NCI-H2227 (cell line): ENCODE data around the gene ALDH1L1.

Experiments
- DNase-seq: peaks from one replicate; lab custom pipeline; 2025; ENCODE audit not compliant: unreplicated experiment; lab: John Stamatoyannopoulos, UW

Gene ALDH1L1

GRCh38 chr3:126057501-126057819, 122.9 kb downstream of the ALDH1L1 start:
- DNase-seq: no peak

- no peak for DNase-seq
Observed at GRCh38 chr3:126056681-126057500, 123.5 kb downstream of the ALDH1L1 start.

- DNase-seq: no peak
Observed at GRCh38 chr3:126056088-126056487, 124.3 kb downstream of the ALDH1L1 start.

GRCh38 chr3:126054870-126055269, 125.5 kb downstream of the ALDH1L1 start:
- no peak for DNase-seq

GRCh38 chr3:126053949-126054569, 126.3 kb downstream of the ALDH1L1 start:
- DNase-seq: no peak
